ENCODE measurements around the gene NCKAP5L. TPM values are rescaled to one million over a fixed set of nuclear protein-coding genes. Genes with fewer than 3 reads are reported as not detected.
A peak's percentile ranks its signal among the peaks of the same experiment; 100 is the strongest.

NCKAP5L gene
- total RNA-seq, 1 donor from 2014 or later = 23.2 TPM

DNA sequence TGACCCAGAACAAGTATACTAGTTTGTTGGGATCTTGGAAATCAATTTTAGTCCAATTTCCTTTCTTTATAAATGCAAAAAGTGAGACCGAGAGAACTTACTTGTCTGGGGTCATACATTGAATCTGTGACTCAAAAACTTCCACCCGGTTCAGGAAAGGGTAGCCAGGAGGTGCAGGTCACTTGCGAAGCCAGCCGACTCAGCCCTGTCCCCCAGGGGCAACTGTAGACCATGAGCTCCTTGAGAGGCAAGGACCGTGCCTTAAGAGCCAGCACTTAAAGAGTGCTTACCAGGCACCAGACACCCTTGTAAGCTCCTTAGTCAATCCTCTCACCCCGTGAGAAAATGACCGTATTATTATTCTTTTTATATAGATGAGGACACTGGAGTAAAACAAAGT lies 15.2 kb upstream of the NCKAP5L start:
- Histone ChIP-seq H3K27me3 (no peaks in the 10 kb centered on the region), H3K4me3 (peak overlapping the region; percentile 75), H3K9me3 (no peaks in the 10 kb centered on the region), H3K36me3 (no peaks in the 10 kb centered on the region), H3K4me1 (peaks cover 17% of the 10 kb centered on the region), H3K27ac (peak overlapping the region; percentile 91)
- intact Hi-C loops (cut with DNase I) = loop anchor here (5.0 kb wide), 1 partner anchor 66 kb away; no protein-coding TSS in a partner anchor
- ATAC-seq (no peak), DNase-seq (no peak)
- TF ChIP-seq, protein P1, sequence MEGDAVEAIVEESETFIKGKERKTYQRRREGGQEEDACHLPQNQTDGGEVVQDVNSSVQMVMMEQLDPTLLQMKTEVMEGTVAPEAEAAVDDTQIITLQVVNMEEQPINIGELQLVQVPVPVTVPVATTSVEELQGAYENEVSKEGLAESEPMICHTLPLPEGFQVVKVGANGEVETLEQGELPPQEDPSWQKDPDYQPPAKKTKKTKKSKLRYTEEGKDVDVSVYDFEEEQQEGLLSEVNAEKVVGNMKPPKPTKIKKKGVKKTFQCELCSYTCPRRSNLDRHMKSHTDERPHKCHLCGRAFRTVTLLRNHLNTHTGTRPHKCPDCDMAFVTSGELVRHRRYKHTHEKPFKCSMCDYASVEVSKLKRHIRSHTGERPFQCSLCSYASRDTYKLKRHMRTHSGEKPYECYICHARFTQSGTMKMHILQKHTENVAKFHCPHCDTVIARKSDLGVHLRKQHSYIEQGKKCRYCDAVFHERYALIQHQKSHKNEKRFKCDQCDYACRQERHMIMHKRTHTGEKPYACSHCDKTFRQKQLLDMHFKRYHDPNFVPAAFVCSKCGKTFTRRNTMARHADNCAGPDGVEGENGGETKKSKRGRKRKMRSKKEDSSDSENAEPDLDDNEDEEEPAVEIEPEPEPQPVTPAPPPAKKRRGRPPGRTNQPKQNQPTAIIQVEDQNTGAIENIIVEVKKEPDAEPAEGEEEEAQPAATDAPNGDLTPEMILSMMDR (IDR thresholded peaks at IDR 0.05) = no peak

DNA sequence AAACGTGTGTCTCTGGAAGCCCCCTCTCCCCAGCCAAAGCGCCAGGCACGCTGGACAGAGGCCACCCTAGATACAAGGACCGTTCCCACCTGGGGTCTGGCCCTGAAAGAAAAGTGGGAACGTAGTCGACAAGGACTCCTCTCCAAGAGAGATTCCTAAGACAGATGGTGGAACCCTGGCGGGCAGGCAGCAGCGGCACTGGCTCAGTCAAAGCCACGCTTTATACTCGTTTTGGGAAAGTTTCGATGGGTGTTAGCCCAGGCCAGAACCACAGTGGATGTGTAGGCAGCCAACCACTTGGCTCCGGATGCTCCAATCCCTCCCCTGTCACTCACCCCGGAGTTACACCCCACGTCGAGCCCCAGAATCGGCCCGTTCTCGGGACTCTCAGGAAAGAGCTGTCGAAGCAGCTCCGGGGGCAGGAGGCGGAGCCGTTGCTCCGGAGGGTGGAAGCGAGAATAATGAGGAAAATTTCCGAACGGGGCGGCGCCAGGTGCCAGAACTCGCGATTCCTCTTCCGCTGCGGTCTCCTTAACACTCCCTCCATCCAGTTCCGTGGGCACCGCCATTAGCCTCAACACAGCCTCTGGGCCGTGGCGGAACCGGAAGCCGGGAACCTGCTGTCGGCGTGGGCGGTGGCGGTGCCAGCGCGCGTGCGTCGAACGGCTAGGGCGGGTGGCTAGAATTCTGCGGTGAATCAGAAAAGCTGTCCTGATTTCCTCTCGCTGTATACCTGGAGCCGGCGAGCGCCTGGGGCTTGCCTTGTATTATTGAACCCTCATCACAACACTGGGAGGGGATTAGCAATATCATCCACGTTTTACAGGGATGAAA lies 14.5 kb upstream of the NCKAP5L start, which contains the start of gene BCDIN3D:
Gene BCDIN3D (minus strand): TSS at position 588 of the 834 bp plus-strand sequence. CDS start 19 bp downstream, at position 569.
- Histone ChIP-seq H3K9me3 (no peaks in the 10 kb centered on the region), H3K27ac (peak within 1 kb of the TSS; percentile 91), H3K4me3 (peak within 1 kb of the TSS; percentile 75), H3K36me3 (no peaks in the 10 kb centered on the region), H3K27me3 (no peaks in the 10 kb centered on the region), H3K4me1 (peaks cover 17% of the 10 kb centered on the region)
- intact Hi-C loops (cut with DNase I) = loop anchor here (5.0 kb wide), 1 partner anchor 65 kb away; no protein-coding TSS in a partner anchor
- TF ChIP-seq, protein P1 (IDR thresholded peaks at IDR 0.05) = no peak
- DNase-seq (peak; percentile 97), ATAC-seq (peak; percentile 98)

DNA sequence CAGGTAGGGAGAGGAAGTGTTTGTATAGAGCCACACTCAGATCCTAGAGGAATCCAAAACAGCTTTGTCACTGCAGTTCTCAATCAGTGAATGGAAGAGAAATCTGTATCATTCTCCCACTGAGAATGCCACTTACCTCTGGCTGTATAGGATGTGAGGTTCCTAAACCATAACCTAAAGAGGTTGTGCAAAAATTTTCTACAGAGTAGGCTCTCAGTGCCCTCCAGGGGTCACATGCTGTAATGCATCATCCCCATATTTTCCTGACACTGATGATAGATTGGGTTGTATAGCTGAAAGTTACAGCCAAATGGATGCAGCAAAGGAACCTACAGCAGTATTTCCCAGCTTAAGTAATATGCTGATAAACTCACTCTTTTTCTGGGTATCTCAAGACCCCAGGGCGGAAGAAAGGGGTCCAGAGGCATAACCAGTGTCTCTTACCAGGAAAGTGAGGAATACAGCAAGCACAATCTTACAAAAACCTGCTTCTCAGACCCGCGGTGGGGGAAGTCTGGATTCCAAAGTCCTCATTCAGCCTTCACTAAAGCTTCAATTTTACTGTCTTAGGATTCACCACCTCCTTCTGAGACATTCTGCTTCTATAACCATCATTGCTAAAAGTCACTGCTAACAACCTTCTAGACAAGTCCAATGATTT lies 10.9 kb upstream of the NCKAP5L start:
- Histone ChIP-seq H3K27me3 (no peaks in the 10 kb centered on the region), H3K36me3 (no peaks in the 10 kb centered on the region), H3K4me1 (peaks cover 17% of the 10 kb centered on the region), H3K9me3 (no peaks in the 10 kb centered on the region), H3K4me3 (no peak overlapping the region), H3K27ac (no peak overlapping the region)
- DNase-seq = no peak
- TF ChIP-seq, protein P1 (IDR thresholded peaks at IDR 0.05) = peak; percentile 68
- intact Hi-C loops (cut with DNase I) = no loop called here
- peak; percentile 49 for ATAC-seq

DNA sequence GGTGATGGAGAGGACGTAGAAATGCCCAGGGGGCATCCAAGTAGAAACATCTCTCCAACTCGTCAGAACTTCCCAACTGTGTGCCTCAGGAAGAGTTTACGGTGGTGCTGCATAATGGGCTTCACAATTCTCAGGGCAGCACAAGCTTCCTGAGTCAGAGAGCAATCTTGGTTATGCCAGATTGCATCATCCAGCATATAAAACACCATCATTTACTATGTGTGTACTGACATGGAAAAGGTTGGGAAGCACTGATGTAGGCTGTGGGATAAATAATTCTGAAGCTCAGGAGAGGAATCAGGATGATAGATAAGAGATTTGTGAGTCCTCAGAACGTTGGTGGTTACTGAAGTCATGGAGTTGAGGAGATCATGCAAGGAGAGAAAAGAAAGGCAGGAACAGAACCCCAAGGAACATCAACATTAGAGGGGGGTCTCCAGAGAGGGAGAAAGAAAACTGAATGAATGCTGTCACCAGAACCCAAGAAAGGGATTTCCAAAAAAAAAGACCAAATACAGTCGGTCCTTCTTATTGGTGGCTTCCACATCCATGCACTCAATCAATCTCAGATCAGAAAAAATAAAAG lies 4.7 kb upstream of the NCKAP5L start:
- Histone ChIP-seq H3K27ac (no peak overlapping the region), H3K4me3 (no peak overlapping the region), H3K36me3 (no peaks in the 10 kb centered on the region), H3K9me3 (no peaks in the 10 kb centered on the region), H3K4me1 (peaks cover 5% of the 10 kb centered on the region), H3K27me3 (no peaks in the 10 kb centered on the region)
- DNase-seq = no peak
- no peak for ATAC-seq
- TF ChIP-seq, protein P1 (IDR thresholded peaks at IDR 0.05) = no peak
- intact Hi-C loops (cut with DNase I) = no loop called here

DNA sequence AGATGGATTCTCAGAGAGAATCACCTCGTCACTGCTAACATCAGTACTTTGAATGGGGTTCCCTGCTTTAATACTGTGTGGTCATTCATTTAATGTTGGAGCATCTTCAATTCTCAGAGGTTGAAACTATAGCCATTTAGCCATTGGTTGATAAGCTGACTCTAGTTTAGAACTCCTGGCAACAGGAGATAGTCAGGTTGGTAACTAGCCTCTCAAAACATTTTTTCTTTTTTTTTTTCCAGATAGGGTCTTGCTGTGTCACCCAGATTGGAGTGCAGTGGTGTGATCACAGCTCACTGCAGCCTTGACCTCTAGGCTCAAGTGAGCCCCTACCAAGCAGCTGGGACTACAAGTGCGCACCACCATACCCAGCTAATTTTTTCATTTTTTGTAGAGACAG lies 3.5 kb upstream of the NCKAP5L start:
- Histone ChIP-seq H3K4me3 (no peak overlapping the region), H3K4me1 (peaks cover 14% of the 10 kb centered on the region), H3K36me3 (no peaks in the 10 kb centered on the region), H3K27ac (no peak overlapping the region), H3K27me3 (no peaks in the 10 kb centered on the region), H3K9me3 (no peaks in the 10 kb centered on the region)
- DNase-seq = no peak
- no peak for ATAC-seq
- TF ChIP-seq, protein P1 (IDR thresholded peaks at IDR 0.05) = no peak
- intact Hi-C loops (cut with DNase I) = no loop called here
